CD4-positive, CD25-positive, alpha-beta regulatory T cell (primary cell): ENCODE results near the gene PTCD2. TPM values are rescaled to one million over a fixed set of nuclear protein-coding genes. Genes with fewer than 3 reads are reported as not detected.
"Not testable (repeated sequence)": the region's sequence is repeated elsewhere in the genome, so short reads cannot be mapped to it uniquely, and the experiment has no call there.

ENCODE experiments used
- ATAC-seq, 2 donors: fragments of 150-1000 bp; cut with Tn5 transposase; one replicate each; pipeline ENCODE4 v1.10.0; 2021; ENCODE audit warnings: low read depth in 2 of 2, moderate number of reproducible peaks in 2 of 2, moderate library complexity in 1 of 2
- DNase-seq, 3 donors: peaks; one replicate each; pipeline versions ENCODE4 v3.0.0 to v3.0.0-alpha.2; 2012 to 2022; ENCODE audit warnings: mixed read lengths in 1 of 3
- H3K27ac ChIP-seq: one replicate; pipeline ENCODE4 v1.7.0; 2013; ENCODE audit warnings: mild to moderate bottlenecking, low read length; ENCODE audit not compliant: insufficient read depth, poor library complexity, severe bottlenecking
- H3K27me3 ChIP-seq: one replicate; pipeline ENCODE4 v1.7.0; 2013; ENCODE audit warnings: low read length; ENCODE audit not compliant: control insufficient read depth, insufficient read depth
- H3K36me3 ChIP-seq: one replicate; pipeline ENCODE4 v1.7.0; 2013; ENCODE audit warnings: mild to moderate bottlenecking, low read length, moderate library complexity; ENCODE audit not compliant: control insufficient read depth, insufficient read depth
- H3K4me1 ChIP-seq: 2 replicates; pipeline ENCODE4 v1.7.0; 2013; ENCODE audit warnings: mild to moderate bottlenecking, low read length; ENCODE audit not compliant: insufficient read depth, control insufficient read depth, poor library complexity, severe bottlenecking
- H3K4me3 ChIP-seq: one replicate; pipeline ENCODE4 v1.7.0; 2013; ENCODE audit warnings: low read depth, mild to moderate bottlenecking, low read length, moderate library complexity
- H3K9me3 ChIP-seq, 2 experiments: 1 replicate in 1 of 2; 2 replicates in 1 of 2; pipeline ENCODE4 v1.7.0; 2013; ENCODE audit warnings: low read length in 2 of 2, mild to moderate bottlenecking in 1 of 2, moderate library complexity in 1 of 2; ENCODE audit not compliant: control insufficient read depth in 2 of 2
- H3K27ac Mint-ChIP-seq, 3 donors: one replicate each; pipeline ENCODE4 v1.8.0; 2020 to 2022; ENCODE audit warnings: mild to moderate bottlenecking in 3 of 3, mixed read lengths in 3 of 3, moderate library complexity in 2 of 3
- H3K27me3 Mint-ChIP-seq: one replicate; pipeline ENCODE4 v1.8.0; 2022; ENCODE audit warnings: mild to moderate bottlenecking, mixed read lengths
- H3K36me3 Mint-ChIP-seq: one replicate; pipeline ENCODE4 v1.8.0; 2020; ENCODE audit warnings: mixed read lengths
- H3K4me1 Mint-ChIP-seq, 4 donors: one replicate each; pipeline ENCODE4 v1.8.0; 2020 to 2022; ENCODE audit warnings: mixed read lengths in 4 of 4, mild to moderate bottlenecking in 1 of 4
- H3K4me3 Mint-ChIP-seq, 4 donors: one replicate each; pipeline ENCODE4 v1.8.0; 2020 to 2022; ENCODE audit warnings: mild to moderate bottlenecking in 4 of 4, mixed read lengths in 4 of 4, moderate library complexity in 3 of 4
- H3K9me3 Mint-ChIP-seq, 7 donors: one replicate each; pipeline ENCODE4 v1.8.0; 2020 to 2022; ENCODE audit warnings: mixed read lengths in 7 of 7, mild to moderate bottlenecking in 3 of 7, moderate library complexity in 2 of 7
- polyA plus RNA-seq, 4 donors: library from polyadenylated mRNA; unstranded; fragments of 300-500 nt; fragmentation: Illumina TruSeq; gene quantifications; one replicate each; pipeline ENCODE4 v1.2.3, GENCODE V29; 2021
- total RNA-seq: library from RNA; stranded (reverse); gene quantifications from one replicate; pipeline ENCODE4 v1.2.3, GENCODE V29; 2022

PTCD2 gene
- total and polyA plus RNA-seq, 5 donors from 2014 or later: 3.4 to 6.5 (median 5.5) TPM

- Mint-ChIP-seq H3K4me3 (peak overlapping the region in 1 of 4 donors; percentile 36), H3K4me1 (peaks cover 18 to 37% (median 26%) of the 10 kb centered on the region in 4 donors), H3K27ac (peak overlapping the region in 2 of 3 donors; percentile 53 to 75), H3K36me3 (peaks cover 48% of the 10 kb centered on the region)
- not testable (repeated sequence) for H3K4me1 ChIP-seq, H3K27me3 Mint-ChIP-seq, H3K4me3 ChIP-seq, H3K27ac ChIP-seq, H3K9me3 Mint-ChIP-seq, H3K27me3 ChIP-seq, ATAC-seq, H3K9me3 ChIP-seq, DNase-seq
- H3K36me3 ChIP-seq: peaks cover 20% of the 10 kb centered on the region
These were observed 22.0 kb upstream of the PTCD2 start for GRCh38 chr5:72298136-72298535.

- Mint-ChIP-seq H3K27ac (no peak overlapping the region), H3K4me1 (peaks cover 18 to 37% (median 27%) of the 10 kb centered on the region in 4 donors), H3K27me3 (no peaks in the 10 kb centered on the region), H3K4me3 (no peak overlapping the region), H3K36me3 (peaks cover 45% of the 10 kb centered on the region), H3K9me3 (no peaks in the 10 kb centered on the region)
- ATAC-seq (no peak), DNase-seq (no peak)
- Histone ChIP-seq H3K27me3 (no peaks in the 10 kb centered on the region), H3K27ac (no peak overlapping the region), H3K4me1 (no peaks in the 10 kb centered on the region), H3K36me3 (peaks cover 20% of the 10 kb centered on the region), H3K4me3 (no peak overlapping the region), H3K9me3 (no peaks in the 10 kb centered on the region)
These were observed 21.5 kb upstream of the PTCD2 start for GRCh38 chr5:72298711-72299110.

DNA sequence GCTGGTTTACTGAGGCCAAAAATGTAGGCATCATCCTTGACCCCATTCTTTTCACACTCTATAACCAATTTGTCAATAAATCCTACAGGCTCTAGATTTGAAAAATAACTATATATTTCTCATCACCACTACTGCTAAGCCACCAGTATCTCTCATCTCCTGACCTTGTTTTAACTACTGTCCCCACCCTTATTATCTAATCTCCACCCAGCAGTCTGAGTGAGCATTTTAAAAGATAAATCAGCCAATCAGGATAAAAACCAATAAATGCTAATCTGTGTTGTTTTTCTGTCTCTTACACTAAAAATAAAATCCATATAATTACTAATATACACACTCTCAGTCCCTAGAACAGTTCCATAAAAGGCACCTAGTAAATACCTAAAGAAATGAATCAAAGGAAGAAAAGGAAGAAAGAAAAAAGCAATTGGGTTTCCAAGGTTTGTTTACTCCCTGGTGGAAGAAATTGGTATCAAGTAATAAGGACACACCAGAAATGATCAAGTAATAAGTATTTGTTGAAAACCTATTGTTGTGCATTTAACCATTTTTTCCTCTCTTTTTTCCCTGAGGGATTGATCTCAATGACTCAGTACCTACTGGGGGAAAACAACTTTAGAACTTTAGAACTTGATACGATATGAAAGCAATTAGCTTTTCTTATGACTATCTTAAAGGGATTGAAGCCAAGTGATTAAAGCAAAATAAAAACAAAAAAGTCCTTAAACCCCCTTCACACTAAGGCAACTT lies 19.4 kb upstream of the PTCD2 start:
- H3K36me3 Mint-ChIP-seq: peaks cover 34% of the 10 kb centered on the region
- no peak overlapping the region for H3K27ac Mint-ChIP-seq
- ATAC-seq (no peak), DNase-seq (no peak)
- Histone ChIP-seq H3K27ac (no peak overlapping the region), H3K27me3 (no peaks in the 10 kb centered on the region), H3K4me3 (no peak overlapping the region), H3K9me3 (no peaks in the 10 kb centered on the region), H3K4me1 (no peaks in the 10 kb centered on the region), H3K36me3 (peaks cover 14% of the 10 kb centered on the region)
- peak overlapping the region in 1 of 4 donors; percentile 22 for H3K4me3 Mint-ChIP-seq
- H3K9me3 Mint-ChIP-seq: no peaks in the 10 kb centered on the region
- H3K27me3 Mint-ChIP-seq: no peaks in the 10 kb centered on the region
- peaks cover 31 to 44% (median 37%) of the 10 kb centered on the region in 4 donors for H3K4me1 Mint-ChIP-seq

DNA sequence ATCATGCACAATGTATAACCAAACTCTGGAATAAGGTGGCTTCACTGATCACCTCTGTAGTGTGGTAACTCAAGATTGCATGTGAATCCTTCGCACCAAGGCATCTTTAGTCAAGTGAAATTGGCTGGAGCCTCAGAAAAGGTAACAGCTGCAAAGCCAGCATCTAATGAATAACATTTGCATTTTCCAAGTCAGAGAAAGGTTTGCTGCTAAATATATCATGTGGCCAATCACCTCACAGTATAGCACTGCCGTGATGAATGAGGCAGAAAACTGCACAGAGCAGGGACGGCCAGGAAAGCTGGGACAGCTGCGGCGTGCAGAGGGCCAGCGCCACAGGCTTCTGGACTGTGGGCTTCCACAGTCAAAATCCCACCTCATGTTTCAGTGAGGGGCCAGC lies 18.6 kb upstream of the PTCD2 start:
- Mint-ChIP-seq H3K9me3 (no peaks in the 10 kb centered on the region), H3K27ac (no peak overlapping the region)
- no peak for ATAC-seq

DNA sequence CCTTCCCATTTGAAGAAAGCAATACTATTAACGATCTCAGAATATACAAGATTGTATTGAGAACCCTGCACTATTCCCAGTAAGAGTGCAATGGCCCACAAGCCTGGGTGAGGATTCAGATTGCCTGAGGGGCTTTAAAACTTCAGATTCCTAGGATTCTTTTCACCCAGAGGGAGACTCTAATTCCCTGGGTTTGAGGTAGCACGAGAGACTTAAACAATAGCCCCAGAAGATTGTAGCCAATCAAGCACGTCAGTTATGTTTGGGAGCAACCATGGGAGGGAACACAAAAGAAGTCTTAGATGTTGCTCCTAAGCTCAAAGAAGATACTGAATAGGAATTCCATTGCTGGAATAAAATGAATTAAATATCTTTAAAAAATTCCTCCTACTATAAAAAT lies 18.0 kb upstream of the PTCD2 start:
- Mint-ChIP-seq H3K27ac (no peak overlapping the region), H3K9me3 (no peaks in the 10 kb centered on the region), H3K4me3 (no peak overlapping the region), H3K36me3 (peaks cover 22% of the 10 kb centered on the region), H3K27me3 (no peaks in the 10 kb centered on the region), H3K4me1 (peaks cover 32 to 41% (median 36%) of the 10 kb centered on the region in 4 donors)
- H3K4me1 ChIP-seq: peaks cover 2% of the 10 kb centered on the region
- ATAC-seq (no peak), DNase-seq (no peak)
- H3K4me3 ChIP-seq: no peak overlapping the region
- peaks cover 5% of the 10 kb centered on the region for H3K36me3 ChIP-seq
- no peaks in the 10 kb centered on the region for H3K27me3 ChIP-seq
- H3K27ac ChIP-seq: no peak overlapping the region
- H3K9me3 ChIP-seq: no peaks in the 10 kb centered on the region

More for the DNA sequence above, 18.6 kb upstream of the PTCD2 start:
- peaks cover 28% of the 10 kb centered on the region for H3K36me3 Mint-ChIP-seq
- Histone ChIP-seq H3K9me3 (no peaks in the 10 kb centered on the region), H3K4me3 (no peak overlapping the region), H3K4me1 (no peaks in the 10 kb centered on the region), H3K36me3 (peaks cover 7% of the 10 kb centered on the region), H3K27me3 (no peaks in the 10 kb centered on the region), H3K27ac (no peak overlapping the region)
- no peaks in the 10 kb centered on the region for H3K27me3 Mint-ChIP-seq
- peaks cover 32 to 44% (median 37%) of the 10 kb centered on the region in 4 donors for H3K4me1 Mint-ChIP-seq
- DNase-seq: no peak
- no peak overlapping the region for H3K4me3 Mint-ChIP-seq

GRCh38 chr5:72305194-72306142 lies 14.7 kb upstream of the PTCD2 start:
- H3K4me3 ChIP-seq: no peak overlapping the region
- no peaks in the 10 kb centered on the region for H3K27me3 Mint-ChIP-seq
- no peak for DNase-seq
- H3K27me3 ChIP-seq: no peaks in the 10 kb centered on the region
- H3K36me3 Mint-ChIP-seq: peaks cover 7% of the 10 kb centered on the region
- peaks cover 14% of the 10 kb centered on the region for H3K36me3 ChIP-seq
- no peaks in the 10 kb centered on the region for H3K9me3 ChIP-seq
- H3K27ac Mint-ChIP-seq: peak overlapping the region in 1 of 3 donors; percentile 60
- ATAC-seq: no peak
- H3K4me1 ChIP-seq: peaks cover 14% of the 10 kb centered on the region
- H3K4me1 Mint-ChIP-seq: peaks cover 26 to 36% (median 32%) of the 10 kb centered on the region in 4 donors
- no peak overlapping the region for H3K27ac ChIP-seq
- no peaks in the 10 kb centered on the region for H3K9me3 Mint-ChIP-seq
- H3K4me3 Mint-ChIP-seq: peak overlapping the region in 2 of 4 donors; percentile 38 to 82

GRCh38 chr5:72307573-72307967 lies 12.6 kb upstream of the PTCD2 start:
- Mint-ChIP-seq H3K9me3 (no peaks in the 10 kb centered on the region), H3K27me3 (no peaks in the 10 kb centered on the region), H3K27ac (peak overlapping the region; percentile 95), H3K36me3 (peaks cover 6% of the 10 kb centered on the region), H3K4me1 (peaks cover 18 to 27% (median 21%) of the 10 kb centered on the region in 4 donors), H3K4me3 (peak overlapping the region; percentile 82 to 93 (median 92))
- H3K4me1 ChIP-seq: peaks cover 14% of the 10 kb centered on the region
- no peaks in the 10 kb centered on the region for H3K9me3 ChIP-seq
- no peak for ATAC-seq
- H3K36me3 ChIP-seq: peaks cover 15% of the 10 kb centered on the region
- peak overlapping the region; percentile 93 for H3K27ac ChIP-seq
- no peak for DNase-seq
- H3K27me3 ChIP-seq: no peaks in the 10 kb centered on the region
- H3K4me3 ChIP-seq: peak overlapping the region; percentile 85
